Measurements from ENCODE around the gene CDC7. TPM values are rescaled to one million over a fixed set of nuclear protein-coding genes. Genes with fewer than 3 reads are reported as not detected.

The CDC7 gene
- total RNA-seq, 1 experiment from 2014 or later, result 24.5 TPM

- CTCF ChIA-PET, result no interaction called here
These were observed 58.5 kb downstream of the CDC7 start for GRCh38 chr1:91559046-91559750.

DNA sequence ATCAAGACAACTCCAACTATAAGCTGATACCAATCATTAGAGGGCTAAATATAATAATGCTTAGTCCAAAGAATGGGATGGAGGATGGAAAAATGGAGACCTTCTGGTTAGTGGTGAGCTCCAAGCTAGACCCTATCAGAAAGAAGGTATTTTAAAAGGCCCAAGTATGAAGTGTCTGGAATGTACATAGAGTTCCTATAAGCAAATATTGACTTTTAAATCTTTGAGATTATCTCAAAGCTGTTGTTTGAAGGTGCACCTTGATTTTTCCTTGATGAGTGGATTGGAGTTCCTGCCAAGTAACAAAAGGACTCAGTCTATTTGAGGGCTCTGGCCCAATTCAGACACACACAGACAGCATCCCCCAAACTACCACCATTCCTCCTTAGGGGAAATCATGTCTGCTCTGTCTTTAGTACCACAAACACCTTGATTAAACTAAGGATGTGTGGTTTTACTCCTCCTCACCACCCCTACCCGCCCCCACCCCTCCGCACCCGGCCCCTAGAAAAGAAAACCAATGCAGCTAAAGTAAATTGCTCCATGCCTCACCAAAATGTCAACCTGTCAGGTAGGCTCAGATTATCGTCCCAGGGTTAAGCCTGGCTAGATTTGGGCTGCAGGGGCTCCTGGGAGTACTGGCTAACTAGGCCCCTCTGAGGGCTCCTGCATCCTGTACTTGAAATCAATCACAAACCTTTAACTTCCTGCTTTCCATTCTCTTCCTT, 59.4 kb downstream of the CDC7 start:
- CTCF ChIA-PET, result no interaction called here
- RAD21 ChIA-PET (ENCODE audit: low non-redundant PET in 1 of 2, low total read pairs in 2 of 2, uncharacterized antibody in 2 of 2, unreplicated experiment in 2 of 2), result no interaction called here
- no peak overlapping the region for H3K27ac ChIP-seq (ENCODE audit: low read depth, low read length)
- H3K4me1 ChIP-seq (ENCODE audit: control insufficient read depth in 1 of 2, insufficient read depth in 2 of 2, low read length in 2 of 2), result peaks cover 0 to 19% of the 10 kb centered on the region in 2 experiments; a peak in 1 of 4 replicates
- H4K20me1 ChIP-seq (ENCODE audit: insufficient read depth), result no peaks in the 10 kb centered on the region
- no peaks in the 10 kb centered on the region for H3K36me3 ChIP-seq (ENCODE audit: control insufficient read depth in 1 of 2, insufficient read depth in 2 of 2, low read length in 2 of 2)
- no peaks in the 10 kb centered on the region for H3K9me2 ChIP-seq (ENCODE audit: insufficient read depth)
- H3K9ac ChIP-seq (ENCODE audit: low read length), result no peak overlapping the region
- no peak overlapping the region for H2AFZ ChIP-seq (ENCODE audit: low read depth, low read length, poor library complexity, severe bottlenecking)
- intact Hi-C loops (cut with micrococcal nuclease), result no loop called here
- POLR2A ChIA-PET, result no interaction called here
- DNase-seq (ENCODE audit: low read depth, low spot score) (no peak), ATAC-seq (no peak)
- BruUV-seq (replicated peaks), result no TSS peak
- H3K79me2 ChIP-seq (ENCODE audit: insufficient read depth, low read length), result no peaks in the 10 kb centered on the region
- peaks cover 0 to 3% of the 10 kb centered on the region in 2 experiments; a peak in 1 of 4 replicates for H3K9me3 ChIP-seq (ENCODE audit: control insufficient read depth in 1 of 2, insufficient read depth in 1 of 2, low read depth in 1 of 2, low read length in 2 of 2)
- H3K27me3 ChIP-seq (ENCODE audit: insufficient read depth, low read length), result no peaks in the 10 kb centered on the region
- H3K4me3 ChIP-seq (replicated peaks in 1 of 2; ENCODE audit: low read depth in 1 of 2, low read length in 2 of 2), result no peak overlapping the region
- no peak overlapping the region for H3K4me2 ChIP-seq (ENCODE audit: low read length)
- TF ChIP-seq EZH2 (IDR thresholded peaks at IDR 0.05) (no peak), CTCF (IDR thresholded peaks at IDR 0.05 in 2 of 3, conservative IDR thresholded peaks at IDR 0.05 in 1 of 3; ENCODE audit: borderline replicate concordance in 1 of 3, insufficient read depth in 1 of 3, low read depth in 2 of 3, low read length in 2 of 3) (no peak), EZH2phosphoT487 (IDR thresholded peaks at IDR 0.05; ENCODE audit: borderline replicate concordance) (no peak), JUND (IDR thresholded peaks at IDR 0.05) (no peak), TCF7L2 (IDR thresholded peaks at IDR 0.05; ENCODE audit: borderline replicate concordance, extremely low read depth, insufficient read depth, insufficient read length) (no peak), ZBTB33 (IDR thresholded peaks at IDR 0.05; ENCODE audit: extremely low read depth, insufficient replicate concordance, low read length) (no peak), ATF3 (IDR thresholded peaks at IDR 0.05) (no peak), EGR1 (IDR thresholded peaks at IDR 0.05; ENCODE audit: low read depth) (no peak)
- TF ChIP-seq, protein P1, sequence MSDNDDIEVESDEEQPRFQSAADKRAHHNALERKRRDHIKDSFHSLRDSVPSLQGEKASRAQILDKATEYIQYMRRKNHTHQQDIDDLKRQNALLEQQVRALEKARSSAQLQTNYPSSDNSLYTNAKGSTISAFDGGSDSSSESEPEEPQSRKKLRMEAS (IDR thresholded peaks at IDR 0.05), result no peak

More at GRCh38 chr1:91559046-91559750, 58.5 kb downstream of the CDC7 start:
- Histone ChIP-seq H3K9me3 (ENCODE audit: control insufficient read depth in 1 of 2, insufficient read depth in 1 of 2, low read depth in 1 of 2, low read length in 2 of 2) (0 out of 4 replicates have a peak, but pooled peaks cover 0 to 3% of the 10 kb centered on the region in 2 experiments), H3K9me2 (ENCODE audit: insufficient read depth) (no peaks in the 10 kb centered on the region), H3K36me3 (ENCODE audit: control insufficient read depth in 1 of 2, insufficient read depth in 2 of 2, low read length in 2 of 2) (no peaks in the 10 kb centered on the region), H3K79me2 (ENCODE audit: insufficient read depth, low read length) (no peaks in the 10 kb centered on the region), H3K4me3 (replicated peaks in 1 of 2; ENCODE audit: low read depth in 1 of 2, low read length in 2 of 2) (no peak overlapping the region), H2AFZ (ENCODE audit: low read depth, low read length, poor library complexity, severe bottlenecking) (no peak overlapping the region), H3K27me3 (ENCODE audit: insufficient read depth, low read length) (no peaks in the 10 kb centered on the region), H4K20me1 (ENCODE audit: insufficient read depth) (no peaks in the 10 kb centered on the region), H3K4me2 (ENCODE audit: low read length) (no peak overlapping the region), H3K4me1 (ENCODE audit: control insufficient read depth in 1 of 2, insufficient read depth in 2 of 2, low read length in 2 of 2) (peaks cover 0 to 19% of the 10 kb centered on the region in 2 experiments; a peak in 1 of 4 replicates), H3K9ac (ENCODE audit: low read length) (no peak overlapping the region), H3K27ac (ENCODE audit: low read depth, low read length) (no peak overlapping the region)
- ATAC-seq (no peak), DNase-seq (ENCODE audit: low read depth, low spot score) (no peak)
- BruUV-seq (replicated peaks), result no TSS peak
- TF ChIP-seq SIN3A (IDR thresholded peaks at IDR 0.05; ENCODE audit: low read depth), result no peak
- no peak for TF ChIP-seq JUND (IDR thresholded peaks at IDR 0.05)
- TF ChIP-seq YY1 (IDR thresholded peaks at IDR 0.05; ENCODE audit: extremely low read depth, insufficient replicate concordance, low read depth, low read length), result no peak
- RAD21 ChIA-PET (ENCODE audit: low non-redundant PET in 1 of 2, low total read pairs in 2 of 2, uncharacterized antibody in 2 of 2, unreplicated experiment in 2 of 2), result no interaction called here
- intact Hi-C loops (cut with micrococcal nuclease), result no loop called here
- POLR2A ChIA-PET, result no interaction called here

Data from HCT116 (cell line).